WTC11 (cell line): Measurements from ENCODE around the gene GREB1. TPM values are rescaled to one million over a fixed set of nuclear protein-coding genes. Genes with fewer than 3 reads are reported as not detected.
A peak's percentile ranks its signal among the peaks of the same experiment; 100 is the strongest.

ENCODE experiments used
- ATAC-seq: fragments of 200-7000 bp; cut with Tn5 transposase; 2 replicates; pipeline ENCODE4 v1.10.0; 2021; ENCODE audit warnings: mild to moderate bottlenecking, moderate library complexity
- CTCF ChIA-PET: fragments of 300-600 bp; sonication (Branson Sonifier 250); formaldehyde crosslinking; loops from one replicate; lab custom pipeline; 2021; ENCODE audit warnings: antibody characterized with exemption; lab: Charles Lee
- POLR2A ChIA-PET: fragments of 350-600 bp; sonication (Branson Sonifier 250); formaldehyde crosslinking; loops from one replicate; lab custom pipeline; 2021; ENCODE audit warnings: antibody characterized with exemption; lab: Charles Lee
- DNase-seq: peaks from one replicate; pipeline ENCODE4 v3.0.0; 2021; ENCODE audit warnings: low spot score
- H3K27ac Mint-ChIP-seq: 2 replicates; pipeline ENCODE4 v1.8.0; 2021; ENCODE audit warnings: mixed read lengths
- H3K27me3 Mint-ChIP-seq: 2 replicates; pipeline ENCODE4 v1.8.0; 2021; ENCODE audit warnings: low read depth, mild to moderate bottlenecking, moderate library complexity, mixed read lengths
- H3K36me3 Mint-ChIP-seq: 2 replicates; pipeline ENCODE4 v1.8.0; 2021; ENCODE audit warnings: mixed read lengths
- H3K4me1 Mint-ChIP-seq: 2 replicates; pipeline ENCODE4 v1.8.0; 2022; ENCODE audit warnings: mixed read lengths
- H3K4me3 Mint-ChIP-seq: 2 replicates; pipeline ENCODE4 v1.8.0; 2021; ENCODE audit warnings: mild to moderate bottlenecking, moderate library complexity, mixed read lengths
- H3K9me3 Mint-ChIP-seq: 2 replicates; pipeline ENCODE4 v1.8.0; 2021; ENCODE audit warnings: mixed read lengths
- CDX4 ChIP-seq: fragments of 250-450 bp; sonication (Bioruptor Pico); IDR thresholded peaks from 2 replicates; pipeline ENCODE4 v1.9.0; 2021; ENCODE audit warnings: moderate library complexity, mild to moderate bottlenecking, inconsistent platforms, borderline replicate concordance
- ERG ChIP-seq: fragments of 250-450 bp; sonication (Bioruptor Pico); IDR thresholded peaks from 2 replicates; pipeline ENCODE4 v1.8.0; 2021; ENCODE audit warnings: mild to moderate bottlenecking
- FOXJ3 ChIP-seq: sonication (generic); formaldehyde crosslinking; IDR thresholded peaks from 2 replicates; pipeline ENCODE4 v1.9.0; 2021; ENCODE audit warnings: missing genetic modification reagents, mild to moderate bottlenecking, borderline replicate concordance
- FOXP1 ChIP-seq: sonication (generic); formaldehyde crosslinking; IDR thresholded peaks from 2 replicates; pipeline ENCODE4 v1.8.0; 2022; ENCODE audit warnings: missing genetic modification reagents, mild to moderate bottlenecking, moderate library complexity, borderline replicate concordance
- JUN ChIP-seq: sonication (generic); formaldehyde crosslinking; IDR thresholded peaks from 2 replicates; pipeline ENCODE4 v1.8.0; 2023; ENCODE audit warnings: mild to moderate bottlenecking, missing genetic modification reagents
- KAT7 ChIP-seq: sonication (generic); formaldehyde crosslinking; IDR thresholded peaks from 2 replicates; pipeline ENCODE4 v1.8.1; 2023; ENCODE audit warnings: missing genetic modification reagents, mild to moderate bottlenecking, borderline replicate concordance
- NR1H2 ChIP-seq: sonication (generic); formaldehyde crosslinking; IDR thresholded peaks from 2 replicates; pipeline ENCODE4 v1.9.0; 2021; ENCODE audit warnings: mild to moderate bottlenecking, moderate library complexity, missing genetic modification reagents
- NR2C2 ChIP-seq: sonication (generic); formaldehyde crosslinking; IDR thresholded peaks from 2 replicates; pipeline ENCODE4 v1.8.0; 2022; ENCODE audit warnings: mild to moderate bottlenecking, missing genetic modification reagents
- RORB ChIP-seq: fragments of 250-450 bp; sonication (Bioruptor Pico); IDR thresholded peaks from 2 replicates; pipeline ENCODE4 v1.9.0; 2021; ENCODE audit warnings: mild to moderate bottlenecking
- TP53 ChIP-seq: sonication (generic); formaldehyde crosslinking; IDR thresholded peaks from 2 replicates; pipeline ENCODE4 v1.8.1; 2023; ENCODE audit warnings: mild to moderate bottlenecking, missing genetic modification reagents
- ZNF121 ChIP-seq: sonication (generic); formaldehyde crosslinking; IDR thresholded peaks from 2 replicates; pipeline ENCODE4 v1.8.0; 2023; ENCODE audit warnings: missing genetic modification reagents
- ZNF232 ChIP-seq: sonication (generic); formaldehyde crosslinking; IDR thresholded peaks from 2 replicates; pipeline ENCODE4 v1.8.0; 2022; ENCODE audit warnings: mild to moderate bottlenecking, missing genetic modification reagents
- total RNA-seq: library from RNA; stranded (reverse); gene quantifications from 3 replicates; pipeline ENCODE4 v1.2.3, GENCODE V29; 2021
- TF ChIP-seq, protein P1 (sequence below): sonication (generic); formaldehyde crosslinking; IDR thresholded peaks from 2 replicates; pipeline ENCODE4 v1.8.1; 2023; ENCODE audit warnings: mild to moderate bottlenecking, missing genetic modification reagents
- TF ChIP-seq, protein P2 (sequence below): fragments of 250-450 bp; sonication (Bioruptor Pico); IDR thresholded peaks from 2 replicates; pipeline ENCODE4 v1.9.0; 2021; ENCODE audit warnings: mild to moderate bottlenecking, borderline replicate concordance
- TF ChIP-seq, protein P3 (sequence below): sonication (generic); formaldehyde crosslinking; IDR thresholded peaks from 2 replicates; pipeline ENCODE4 v1.8.0; 2022; ENCODE audit warnings: mild to moderate bottlenecking, missing genetic modification reagents
- TF ChIP-seq, protein P4 (sequence below): sonication (generic); formaldehyde crosslinking; conservative IDR thresholded peaks from 2 replicates; pipeline ENCODE4 v1.8.1; 2023; ENCODE audit warnings: mild to moderate bottlenecking, low read depth, missing genetic modification reagents, moderate library complexity
- TF ChIP-seq, protein P5 (sequence below): sonication (generic); formaldehyde crosslinking; conservative IDR thresholded peaks from 2 replicates; pipeline ENCODE4 v1.8.1; 2022; ENCODE audit warnings: mild to moderate bottlenecking, missing genetic modification reagents

GREB1 gene
- total RNA-seq, 1 experiment from 2014 or later, result 35.7 TPM

DNA sequence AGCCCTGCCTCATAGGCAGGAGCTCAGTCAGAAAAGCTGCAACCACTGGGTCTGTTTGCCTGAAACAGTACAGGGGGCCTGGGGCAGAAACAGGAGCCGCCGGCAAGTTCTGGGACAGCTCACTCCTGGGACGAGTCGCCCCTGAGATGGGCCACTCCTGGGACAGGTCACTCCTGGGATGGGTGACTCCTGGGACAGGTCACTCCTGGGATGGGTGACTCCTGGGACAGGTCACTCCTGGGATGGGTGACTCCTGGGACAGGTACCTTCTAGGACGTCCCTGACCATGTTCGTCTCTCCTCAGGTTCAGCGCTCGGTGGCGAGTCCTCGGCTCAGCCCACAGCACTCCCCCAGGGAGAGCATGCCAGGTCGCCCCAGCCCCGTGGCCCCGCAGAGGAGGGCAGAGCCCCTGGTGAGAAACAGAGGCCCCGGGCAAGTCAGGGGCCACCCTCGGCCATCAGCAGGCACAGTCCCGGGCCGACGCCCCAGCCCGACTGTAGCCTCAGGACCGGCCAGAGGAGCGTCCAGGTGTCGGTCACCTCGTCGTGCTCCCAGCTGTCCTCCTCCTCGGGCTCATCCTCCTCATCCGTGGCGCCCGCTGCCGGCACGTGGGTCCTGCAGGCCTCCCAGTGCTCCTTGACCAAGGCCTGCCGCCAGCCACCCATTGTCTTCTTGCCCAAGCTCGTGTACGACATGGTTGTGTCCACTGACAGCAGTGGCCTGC, 84.3 kb downstream of the GREB1 start:
- Mint-ChIP-seq H3K27me3 (no peaks in the 10 kb centered on the region), H3K36me3 (peaks cover 51% of the 10 kb centered on the region), H3K27ac (no peak overlapping the region), H3K4me1 (no peaks in the 10 kb centered on the region), H3K4me3 (no peak overlapping the region)
- ATAC-seq (no peak), DNase-seq (no peak)
- POLR2A ChIA-PET, result no interaction called here
- CTCF ChIA-PET, result no interaction called here
- TF ChIP-seq, protein P1, sequence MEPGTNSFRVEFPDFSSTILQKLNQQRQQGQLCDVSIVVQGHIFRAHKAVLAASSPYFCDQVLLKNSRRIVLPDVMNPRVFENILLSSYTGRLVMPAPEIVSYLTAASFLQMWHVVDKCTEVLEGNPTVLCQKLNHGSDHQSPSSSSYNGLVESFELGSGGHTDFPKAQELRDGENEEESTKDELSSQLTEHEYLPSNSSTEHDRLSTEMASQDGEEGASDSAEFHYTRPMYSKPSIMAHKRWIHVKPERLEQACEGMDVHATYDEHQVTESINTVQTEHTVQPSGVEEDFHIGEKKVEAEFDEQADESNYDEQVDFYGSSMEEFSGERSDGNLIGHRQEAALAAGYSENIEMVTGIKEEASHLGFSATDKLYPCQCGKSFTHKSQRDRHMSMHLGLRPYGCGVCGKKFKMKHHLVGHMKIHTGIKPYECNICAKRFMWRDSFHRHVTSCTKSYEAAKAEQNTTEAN (CRISPR knock-in tag), result no peak
- TF ChIP-seq, all 79 proteins: peak for 0
- no peaks in the 10 kb centered on the region for H3K9me3 Mint-ChIP-seq

DNA sequence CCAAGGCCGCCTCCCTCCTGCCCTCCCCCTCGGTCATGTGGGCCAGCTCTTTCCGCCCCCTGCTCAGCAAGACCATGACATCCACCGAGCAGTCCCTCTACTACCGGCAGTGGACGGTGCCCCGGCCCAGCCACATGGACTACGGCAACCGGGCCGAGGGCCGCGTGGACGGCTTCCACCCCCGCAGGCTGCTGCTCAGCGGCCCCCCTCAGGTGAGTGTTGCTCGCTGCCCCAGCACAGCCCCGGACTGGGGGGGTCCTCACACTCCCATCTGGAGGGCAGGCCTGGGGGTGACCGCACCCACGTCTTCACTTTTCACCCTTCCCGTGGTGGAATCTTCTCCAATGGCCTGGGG, 84.8 kb downstream of the GREB1 start:
- Mint-ChIP-seq H3K9me3 (no peaks in the 10 kb centered on the region), H3K27me3 (no peaks in the 10 kb centered on the region), H3K36me3 (peaks cover 49% of the 10 kb centered on the region), H3K27ac (0 out of 2 replicates have a peak overlapping the region, but pooled peaks have one; percentile 32), H3K4me3 (no peak overlapping the region), H3K4me1 (no peaks in the 10 kb centered on the region)
- TF ChIP-seq CDX4 (CRISPR knock-in tag) (no peak), FOXP1 (CRISPR knock-in tag) (no peak), TP53 (CRISPR knock-in tag) (no peak), JUN (CRISPR knock-in tag) (no peak), RORB (CRISPR knock-in tag) (no peak), NR2C2 (CRISPR knock-in tag) (no peak), ZNF232 (CRISPR knock-in tag) (no peak), ERG (CRISPR knock-in tag) (no peak), NR1H2 (CRISPR knock-in tag) (no peak), ZNF121 (CRISPR knock-in tag) (no peak), KAT7 (no peak), FOXJ3 (CRISPR knock-in tag) (no peak)
- TF ChIP-seq, protein P2, sequence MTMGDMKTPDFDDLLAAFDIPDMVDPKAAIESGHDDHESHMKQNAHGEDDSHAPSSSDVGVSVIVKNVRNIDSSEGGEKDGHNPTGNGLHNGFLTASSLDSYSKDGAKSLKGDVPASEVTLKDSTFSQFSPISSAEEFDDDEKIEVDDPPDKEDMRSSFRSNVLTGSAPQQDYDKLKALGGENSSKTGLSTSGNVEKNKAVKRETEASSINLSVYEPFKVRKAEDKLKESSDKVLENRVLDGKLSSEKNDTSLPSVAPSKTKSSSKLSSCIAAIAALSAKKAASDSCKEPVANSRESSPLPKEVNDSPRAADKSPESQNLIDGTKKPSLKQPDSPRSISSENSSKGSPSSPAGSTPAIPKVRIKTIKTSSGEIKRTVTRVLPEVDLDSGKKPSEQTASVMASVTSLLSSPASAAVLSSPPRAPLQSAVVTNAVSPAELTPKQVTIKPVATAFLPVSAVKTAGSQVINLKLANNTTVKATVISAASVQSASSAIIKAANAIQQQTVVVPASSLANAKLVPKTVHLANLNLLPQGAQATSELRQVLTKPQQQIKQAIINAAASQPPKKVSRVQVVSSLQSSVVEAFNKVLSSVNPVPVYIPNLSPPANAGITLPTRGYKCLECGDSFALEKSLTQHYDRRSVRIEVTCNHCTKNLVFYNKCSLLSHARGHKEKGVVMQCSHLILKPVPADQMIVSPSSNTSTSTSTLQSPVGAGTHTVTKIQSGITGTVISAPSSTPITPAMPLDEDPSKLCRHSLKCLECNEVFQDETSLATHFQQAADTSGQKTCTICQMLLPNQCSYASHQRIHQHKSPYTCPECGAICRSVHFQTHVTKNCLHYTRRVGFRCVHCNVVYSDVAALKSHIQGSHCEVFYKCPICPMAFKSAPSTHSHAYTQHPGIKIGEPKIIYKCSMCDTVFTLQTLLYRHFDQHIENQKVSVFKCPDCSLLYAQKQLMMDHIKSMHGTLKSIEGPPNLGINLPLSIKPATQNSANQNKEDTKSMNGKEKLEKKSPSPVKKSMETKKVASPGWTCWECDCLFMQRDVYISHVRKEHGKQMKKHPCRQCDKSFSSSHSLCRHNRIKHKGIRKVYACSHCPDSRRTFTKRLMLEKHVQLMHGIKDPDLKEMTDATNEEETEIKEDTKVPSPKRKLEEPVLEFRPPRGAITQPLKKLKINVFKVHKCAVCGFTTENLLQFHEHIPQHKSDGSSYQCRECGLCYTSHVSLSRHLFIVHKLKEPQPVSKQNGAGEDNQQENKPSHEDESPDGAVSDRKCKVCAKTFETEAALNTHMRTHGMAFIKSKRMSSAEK, result no peak
- TF ChIP-seq, protein P3, sequence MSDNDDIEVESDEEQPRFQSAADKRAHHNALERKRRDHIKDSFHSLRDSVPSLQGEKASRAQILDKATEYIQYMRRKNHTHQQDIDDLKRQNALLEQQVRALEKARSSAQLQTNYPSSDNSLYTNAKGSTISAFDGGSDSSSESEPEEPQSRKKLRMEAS (CRISPR knock-in tag), result no peak
- TF ChIP-seq, protein P4, sequence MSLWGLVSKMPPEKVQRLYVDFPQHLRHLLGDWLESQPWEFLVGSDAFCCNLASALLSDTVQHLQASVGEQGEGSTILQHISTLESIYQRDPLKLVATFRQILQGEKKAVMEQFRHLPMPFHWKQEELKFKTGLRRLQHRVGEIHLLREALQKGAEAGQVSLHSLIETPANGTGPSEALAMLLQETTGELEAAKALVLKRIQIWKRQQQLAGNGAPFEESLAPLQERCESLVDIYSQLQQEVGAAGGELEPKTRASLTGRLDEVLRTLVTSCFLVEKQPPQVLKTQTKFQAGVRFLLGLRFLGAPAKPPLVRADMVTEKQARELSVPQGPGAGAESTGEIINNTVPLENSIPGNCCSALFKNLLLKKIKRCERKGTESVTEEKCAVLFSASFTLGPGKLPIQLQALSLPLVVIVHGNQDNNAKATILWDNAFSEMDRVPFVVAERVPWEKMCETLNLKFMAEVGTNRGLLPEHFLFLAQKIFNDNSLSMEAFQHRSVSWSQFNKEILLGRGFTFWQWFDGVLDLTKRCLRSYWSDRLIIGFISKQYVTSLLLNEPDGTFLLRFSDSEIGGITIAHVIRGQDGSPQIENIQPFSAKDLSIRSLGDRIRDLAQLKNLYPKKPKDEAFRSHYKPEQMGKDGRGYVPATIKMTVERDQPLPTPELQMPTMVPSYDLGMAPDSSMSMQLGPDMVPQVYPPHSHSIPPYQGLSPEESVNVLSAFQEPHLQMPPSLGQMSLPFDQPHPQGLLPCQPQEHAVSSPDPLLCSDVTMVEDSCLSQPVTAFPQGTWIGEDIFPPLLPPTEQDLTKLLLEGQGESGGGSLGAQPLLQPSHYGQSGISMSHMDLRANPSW, result no peak
- TF ChIP-seq, protein P5, sequence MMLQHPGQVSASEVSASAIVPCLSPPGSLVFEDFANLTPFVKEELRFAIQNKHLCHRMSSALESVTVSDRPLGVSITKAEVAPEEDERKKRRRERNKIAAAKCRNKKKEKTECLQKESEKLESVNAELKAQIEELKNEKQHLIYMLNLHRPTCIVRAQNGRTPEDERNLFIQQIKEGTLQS, result no peak
- ChIA-PET POLR2A (no interaction called here), CTCF (no interaction called here)
- no peak for DNase-seq
- no peak for ATAC-seq
